HG02943 (cell line): ENCODE data around the gene CCDC107.
"Not testable (repeated sequence)": the region's sequence is repeated elsewhere in the genome, so short reads cannot be mapped to it uniquely, and the experiment has no call there.

Source experiments
- ATAC-seq: cut with Tn5 transposase; IDR thresholded peaks from one replicate; pipeline ENCODE4 v1.9.1; 2021; ENCODE audit warnings: mild to moderate bottlenecking, low read depth, moderate library complexity; ENCODE audit not compliant: unreplicated experiment

Gene CCDC107

DNA sequence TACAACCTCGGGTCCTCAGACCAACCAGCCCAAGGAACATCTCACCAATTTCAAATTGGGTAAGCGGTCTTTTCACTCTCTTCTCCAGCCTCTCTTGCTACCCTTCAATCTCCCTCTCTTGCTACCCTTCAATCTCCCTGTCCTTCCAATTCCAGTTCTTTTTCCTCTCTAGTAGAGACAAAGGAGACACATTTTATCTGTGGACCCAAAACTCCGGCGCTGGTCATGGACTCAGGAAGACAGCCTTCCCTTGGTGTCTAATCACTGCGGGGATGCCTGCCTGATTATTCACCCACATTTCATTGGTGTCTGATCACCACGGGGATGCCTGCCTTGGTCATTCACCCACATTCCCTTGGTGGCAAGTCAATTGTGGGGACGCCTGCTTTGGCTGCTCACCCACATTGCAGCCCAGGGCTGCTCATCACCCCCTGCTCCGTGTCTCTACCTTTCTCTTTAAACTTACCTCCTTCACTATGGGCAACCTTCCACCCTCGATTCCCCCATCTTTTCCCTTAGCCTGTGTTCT, 20.6 kb upstream of the CCDC107 start:
- not testable (repeated sequence) for ATAC-seq

DNA sequence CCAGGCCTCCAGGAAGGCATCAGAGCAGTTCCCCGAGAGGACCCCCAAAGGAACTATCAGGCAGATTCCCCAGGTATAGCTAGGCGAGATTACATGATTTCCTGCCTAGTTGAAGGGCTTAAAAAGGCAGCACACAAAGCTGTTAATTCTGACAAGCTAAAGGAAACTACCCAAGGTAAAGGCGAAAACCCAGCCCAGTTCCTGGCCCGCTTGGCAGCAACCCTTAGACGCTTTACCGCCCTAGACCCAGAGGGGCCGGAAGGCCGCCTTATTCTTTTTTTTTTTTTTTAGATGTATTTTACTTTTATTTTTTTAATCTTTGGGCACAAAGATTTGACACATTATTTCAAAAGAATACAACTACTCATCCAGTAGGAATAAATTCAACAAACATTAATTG, 19.3 kb upstream of the CCDC107 start:
- not testable (repeated sequence) for ATAC-seq

DNA sequence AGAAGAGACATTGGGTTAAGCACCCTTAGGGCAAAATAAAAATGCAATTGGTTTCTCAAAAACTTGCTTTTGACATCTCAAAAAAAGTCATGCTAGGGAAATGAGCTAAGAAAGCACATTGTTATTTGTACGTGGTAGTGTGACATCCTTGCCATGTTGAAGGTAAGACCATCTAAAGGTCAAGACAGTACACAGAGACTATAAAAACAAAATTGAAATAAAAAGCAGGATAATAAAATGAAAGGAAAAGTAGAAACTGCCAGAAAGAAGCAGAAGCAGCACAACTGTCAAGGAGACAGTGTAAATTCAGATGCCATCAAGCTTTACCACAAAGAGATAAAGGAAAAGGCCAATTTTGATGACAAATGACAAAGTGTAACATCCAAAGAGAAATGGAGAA, 18.9 kb upstream of the CCDC107 start:
- not testable (repeated sequence) for ATAC-seq

DNA sequence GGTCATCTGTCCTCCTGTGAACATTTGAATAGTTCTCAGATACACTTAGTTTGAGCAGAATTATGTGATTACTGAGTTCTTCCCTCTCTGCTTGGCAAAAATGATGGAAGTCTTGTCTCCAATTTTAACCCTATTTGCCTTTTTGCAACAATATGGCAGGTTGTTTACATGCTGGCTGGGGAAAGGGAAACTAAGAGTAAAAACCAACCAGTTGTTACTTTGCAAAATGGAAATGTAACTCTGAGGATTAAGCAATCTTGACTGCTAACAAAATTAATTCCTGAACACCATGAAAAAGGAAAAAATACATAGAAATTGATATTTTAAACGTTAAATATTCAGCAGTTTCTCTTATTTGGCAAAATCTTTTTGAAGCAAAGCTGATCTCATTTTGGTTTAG, 18.5 kb upstream of the CCDC107 start:
- no peak for ATAC-seq

DNA sequence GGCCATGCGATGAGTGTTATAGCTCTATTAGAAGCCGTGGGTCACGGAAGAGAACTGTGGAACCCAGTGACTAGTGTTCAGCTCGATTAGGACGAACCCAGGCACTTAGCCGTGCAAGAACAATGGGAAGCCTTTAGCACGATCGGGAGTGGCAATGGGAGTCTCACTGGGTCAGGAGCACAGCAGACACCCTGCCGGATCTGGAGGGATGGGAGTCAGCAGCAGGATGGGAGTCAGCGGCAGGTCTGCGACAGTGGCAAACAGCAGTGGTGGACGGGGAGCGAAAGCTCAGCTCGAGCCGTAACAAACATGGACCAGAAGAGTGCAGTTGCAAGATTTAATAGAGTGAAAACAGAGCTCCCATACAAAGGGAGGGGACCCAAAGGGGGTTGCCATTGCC, 17.7 kb upstream of the CCDC107 start:
- ATAC-seq, result not testable (repeated sequence)

DNA sequence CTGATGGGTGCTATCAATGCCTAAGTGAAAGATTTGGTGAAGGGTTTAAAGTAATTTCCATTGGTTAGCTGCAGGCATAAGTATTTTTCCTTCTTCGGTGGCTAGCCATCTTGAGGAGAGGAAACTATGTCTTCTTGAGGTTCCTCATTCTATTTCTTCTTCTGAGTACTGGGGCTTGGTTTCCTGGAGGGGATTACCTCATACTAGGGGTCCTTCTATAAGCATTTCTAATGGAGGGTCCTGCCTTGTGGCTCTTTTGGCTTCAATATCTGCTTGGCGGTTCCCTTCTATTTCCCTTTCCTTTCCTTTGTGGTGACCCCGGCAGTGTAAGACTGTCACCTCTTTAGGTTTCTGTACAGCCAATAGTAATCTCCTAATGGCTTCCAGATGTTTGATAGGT, 16.6 kb upstream of the CCDC107 start:
- not testable (repeated sequence) for ATAC-seq

DNA sequence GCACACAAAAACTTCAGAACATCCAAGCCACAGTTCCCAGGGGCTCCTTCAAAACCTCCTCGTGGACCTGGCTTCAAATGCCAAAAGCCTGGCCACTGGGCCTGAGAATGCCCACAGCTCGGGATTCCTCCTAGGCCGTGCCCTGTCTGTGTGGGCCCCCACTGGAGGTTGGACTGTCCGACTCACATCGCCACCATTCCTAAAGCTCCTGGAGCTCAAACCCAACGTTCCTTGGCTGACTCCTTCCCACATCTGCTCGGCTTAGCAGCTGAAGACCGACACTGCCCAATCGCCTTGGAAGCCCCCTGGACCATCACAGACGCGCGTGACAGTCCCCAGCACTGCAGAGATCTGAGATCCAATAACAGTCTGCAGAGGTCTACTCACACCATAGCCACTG, 15.0 kb upstream of the CCDC107 start:
- no peak for ATAC-seq

DNA sequence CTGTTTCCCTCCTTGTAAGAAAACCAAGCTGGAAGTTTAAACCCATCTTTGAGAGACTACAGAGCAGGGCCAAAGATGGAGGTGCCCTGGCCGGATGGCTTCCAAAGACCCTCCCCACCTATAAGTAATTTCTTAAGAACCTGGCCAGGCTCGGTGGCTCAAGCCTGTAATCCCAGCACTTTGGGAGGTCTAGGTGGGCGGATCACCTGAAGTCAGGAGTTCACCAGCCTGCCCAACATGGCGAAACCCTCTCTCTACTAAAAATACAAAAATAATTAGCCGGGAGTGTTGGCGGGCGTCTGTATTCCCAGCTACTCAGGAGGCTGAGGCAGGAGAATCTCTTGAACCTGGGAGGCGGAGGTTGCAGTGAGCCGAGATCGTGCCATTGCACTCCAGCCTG, 12.4 kb upstream of the CCDC107 start:
- ATAC-seq, result not testable (repeated sequence)

DNA sequence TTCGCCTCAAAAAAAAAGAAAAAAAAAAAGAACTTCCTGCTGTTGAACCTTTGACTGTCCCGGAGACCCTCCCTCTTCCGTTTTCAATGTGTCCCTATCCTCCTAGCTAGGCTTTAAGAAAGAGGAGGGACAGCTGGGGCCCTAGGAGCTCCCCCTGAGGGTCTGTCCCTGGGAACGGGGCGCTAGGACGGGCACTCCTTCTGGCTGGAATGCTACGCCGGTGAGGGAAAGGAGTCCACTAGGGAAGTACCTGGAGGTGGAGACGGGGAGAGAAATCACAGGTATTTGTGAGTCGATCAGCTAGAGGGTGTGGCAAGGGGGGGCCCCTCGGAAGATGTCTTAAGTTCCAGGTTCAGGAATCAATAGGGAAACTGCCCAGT, 11.9 kb upstream of the CCDC107 start:
- no peak for ATAC-seq

DNA sequence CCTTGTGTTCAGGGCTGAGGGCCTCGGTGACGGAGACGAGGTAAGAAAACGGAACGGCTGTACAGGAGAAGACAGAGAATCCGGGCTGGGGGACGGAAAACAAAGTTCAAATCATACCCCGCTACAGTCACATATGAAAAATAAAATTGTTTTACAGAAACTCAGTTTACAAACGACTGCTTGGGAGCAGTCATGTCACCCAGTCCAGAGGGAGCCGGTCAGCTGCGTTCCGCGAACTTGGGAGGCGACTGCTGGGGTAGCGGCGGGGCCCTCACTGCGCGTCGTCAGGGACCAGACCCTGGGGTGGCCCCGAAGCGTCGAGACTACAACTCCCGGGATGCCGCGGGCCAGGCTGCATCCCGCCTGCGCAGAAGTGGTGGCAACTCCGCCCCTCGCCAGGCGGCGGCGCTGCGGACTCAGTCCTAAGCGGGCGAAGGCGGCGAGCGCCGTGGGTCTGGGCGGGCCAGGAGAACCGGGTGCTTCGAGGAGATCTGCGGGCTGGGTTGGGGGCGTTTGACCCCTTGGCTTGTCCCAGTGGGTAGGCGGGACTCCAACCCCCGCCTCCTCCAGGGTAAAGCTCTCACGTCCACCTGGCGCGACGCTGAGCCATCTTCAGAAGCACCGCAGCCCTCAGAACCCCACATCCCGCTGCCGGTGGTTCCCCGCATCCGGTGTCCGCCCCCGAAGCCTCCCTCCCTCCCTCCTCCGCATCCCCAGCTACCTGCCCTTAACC, 11.4 kb upstream of the CCDC107 start:
- peak; percentile 79 for ATAC-seq

DNA sequence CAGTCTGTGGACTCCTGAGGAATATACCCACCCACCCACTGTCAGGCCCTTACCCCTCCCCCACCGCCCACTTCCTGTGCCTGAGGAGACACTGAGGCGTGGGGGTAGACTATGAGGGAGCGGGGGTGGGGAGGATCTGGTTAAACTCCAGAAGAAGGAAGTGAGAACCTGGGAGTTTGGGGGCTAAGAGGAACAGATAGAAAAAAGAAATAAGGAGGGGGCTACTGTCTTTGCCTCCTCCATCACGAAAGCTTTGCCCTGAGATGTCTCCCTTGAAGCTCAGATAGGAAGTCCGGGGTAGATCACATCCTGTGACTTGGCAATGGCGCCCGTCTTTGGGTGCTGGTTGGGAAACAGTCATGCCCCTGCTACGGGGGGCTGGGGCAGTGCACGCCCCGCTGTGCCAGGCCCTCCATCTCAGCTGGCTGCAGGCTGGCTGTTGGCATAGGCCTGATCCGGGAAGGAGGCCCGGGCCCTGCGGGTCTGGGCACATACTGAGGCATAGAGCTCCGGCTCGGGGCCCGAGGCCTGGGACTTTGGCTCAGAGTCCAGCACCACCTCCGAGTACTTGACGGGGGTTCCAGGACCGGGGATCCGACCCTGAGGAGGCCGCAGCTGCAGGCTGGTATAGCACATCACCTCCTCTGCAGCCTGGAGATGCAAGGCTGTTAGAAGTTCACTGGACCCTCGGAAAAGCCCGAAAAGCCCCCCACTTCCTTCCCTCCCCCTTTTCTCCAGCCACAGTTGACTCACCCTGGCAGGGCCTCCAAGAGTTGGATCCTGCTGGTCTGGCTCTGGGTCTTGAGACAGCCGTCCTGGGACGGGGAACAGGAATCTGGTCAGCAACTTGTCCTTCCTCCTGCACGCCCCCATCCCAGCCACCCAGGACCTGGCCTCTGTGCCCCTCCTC, 8.4 kb upstream of the CCDC107 start:
- ATAC-seq, result no peak

DNA sequence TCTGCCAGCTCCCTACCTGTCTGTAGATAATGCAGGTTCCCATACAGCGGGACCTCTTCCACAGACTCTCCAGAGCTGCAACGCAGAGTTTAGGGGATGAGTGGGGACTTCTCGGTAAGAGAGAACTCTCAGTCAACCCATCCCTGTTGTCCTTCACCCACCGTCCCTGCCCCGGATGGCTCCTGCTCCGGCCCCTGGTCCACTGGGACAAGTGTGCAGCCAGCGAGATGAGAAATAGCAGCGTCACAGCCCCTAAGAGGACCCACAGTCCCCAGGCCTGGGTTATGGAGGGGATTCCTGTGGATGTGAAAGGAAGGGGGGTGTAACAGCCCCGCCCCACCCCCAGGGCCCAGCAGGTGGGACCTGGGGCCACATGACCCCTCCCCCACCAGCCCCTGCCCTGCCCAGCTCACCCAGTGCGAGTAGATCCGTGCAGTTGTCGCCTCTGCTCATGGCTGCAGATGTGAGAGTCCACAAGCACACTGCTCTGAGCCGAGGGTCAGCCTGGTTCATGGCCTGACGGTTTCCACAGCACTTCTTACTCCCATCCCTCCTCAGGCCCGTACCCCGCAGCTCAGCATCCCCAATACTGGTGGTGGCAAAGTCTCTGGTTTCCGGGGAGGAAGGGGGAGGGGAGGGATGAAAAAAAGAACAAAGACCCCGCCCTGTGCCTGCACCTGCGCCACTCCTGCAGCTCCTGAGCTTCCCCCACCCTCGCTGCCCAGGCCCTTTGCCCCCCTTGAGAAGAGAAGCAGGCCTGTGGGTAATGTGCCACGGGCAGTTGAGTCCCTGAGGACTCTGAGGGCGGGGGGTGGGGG, 7.5 kb upstream of the CCDC107 start, which contains the start of gene SIT1:
TSS of gene SIT1 (minus strand) at position 591 of the 818 bp plus-strand sequence. CDS start at position 513, 78 bp downstream.
- ATAC-seq, result no peak

DNA sequence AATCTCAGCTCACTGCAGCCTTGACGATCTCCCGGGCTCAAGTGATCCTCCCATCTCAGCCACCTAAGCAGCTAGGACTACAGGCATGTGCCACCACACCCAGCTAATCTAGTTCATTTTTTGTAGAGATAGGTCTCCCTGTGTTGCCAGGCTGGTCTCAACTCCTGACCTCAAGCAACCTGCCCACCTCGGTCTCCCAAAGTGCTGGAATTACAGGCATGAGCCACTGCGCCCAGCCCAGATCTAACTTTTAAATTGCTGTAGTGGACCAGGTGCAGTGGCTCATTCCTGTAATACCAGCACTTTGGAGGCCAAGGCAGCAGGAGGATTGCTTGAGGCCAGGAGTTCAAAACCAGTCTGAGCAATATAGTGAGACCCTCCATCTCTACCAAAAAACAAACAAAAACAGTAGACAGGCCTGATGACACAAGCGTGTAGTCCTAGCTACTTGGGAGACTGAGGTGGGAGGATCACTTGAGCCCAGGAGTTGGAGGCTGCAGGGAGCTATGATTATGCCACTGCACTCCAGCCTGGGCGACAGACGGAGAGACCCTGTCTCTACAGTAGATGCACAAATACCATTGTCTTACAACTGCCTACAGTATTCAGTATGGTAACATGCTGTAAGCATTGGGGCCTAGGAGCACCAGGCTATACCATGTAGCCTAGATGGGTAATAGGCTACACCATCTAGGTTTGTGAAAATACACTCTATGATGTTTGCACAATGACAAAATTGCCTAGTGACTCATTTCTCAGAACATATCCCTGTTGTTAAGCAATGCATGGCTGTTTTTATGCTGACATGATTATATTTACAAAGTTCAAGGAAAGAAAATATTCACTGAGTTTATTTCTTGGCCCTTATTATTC, 5.9 kb upstream of the CCDC107 start:
- ATAC-seq, result no peak

DNA sequence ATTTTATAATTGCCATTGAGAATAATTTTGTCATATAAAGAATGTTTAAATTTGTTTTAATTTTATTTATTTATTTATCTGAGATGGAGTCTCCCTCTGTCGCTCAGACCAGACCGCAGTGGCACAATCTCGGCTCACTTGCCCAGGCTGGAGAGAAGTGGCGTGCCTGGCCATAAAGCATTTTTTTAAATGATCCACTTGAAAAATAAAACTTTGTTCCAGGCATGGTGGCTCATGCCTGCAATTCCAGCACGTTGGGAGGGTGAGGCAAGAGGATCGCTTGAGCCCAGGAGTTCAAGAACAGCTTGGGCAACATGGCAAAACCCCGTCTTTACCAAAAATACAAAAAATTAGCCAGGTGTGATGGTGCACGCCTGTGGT, 5.3 kb upstream of the CCDC107 start:
- ATAC-seq, result no peak

DNA sequence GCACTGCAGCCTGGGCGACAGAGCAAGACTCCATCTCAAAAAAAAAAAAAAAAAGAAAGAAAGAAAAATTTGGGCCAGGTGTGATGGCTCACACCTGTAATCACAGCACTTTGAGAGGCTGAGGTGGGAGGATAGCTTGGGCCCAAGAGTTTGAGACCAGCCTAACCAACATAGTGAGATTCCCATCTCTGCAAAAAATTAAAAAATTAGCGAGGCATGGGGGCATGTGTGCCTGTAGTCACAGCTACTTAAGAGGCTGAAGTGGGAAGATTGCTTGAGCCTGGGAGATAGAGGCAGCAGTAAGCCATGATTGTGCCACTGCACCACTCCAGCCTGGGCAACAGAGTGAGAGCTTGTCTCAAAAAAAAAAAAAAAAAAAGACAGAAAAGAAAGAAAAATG, 4.5 kb upstream of the CCDC107 start:
- ATAC-seq, result no peak

DNA sequence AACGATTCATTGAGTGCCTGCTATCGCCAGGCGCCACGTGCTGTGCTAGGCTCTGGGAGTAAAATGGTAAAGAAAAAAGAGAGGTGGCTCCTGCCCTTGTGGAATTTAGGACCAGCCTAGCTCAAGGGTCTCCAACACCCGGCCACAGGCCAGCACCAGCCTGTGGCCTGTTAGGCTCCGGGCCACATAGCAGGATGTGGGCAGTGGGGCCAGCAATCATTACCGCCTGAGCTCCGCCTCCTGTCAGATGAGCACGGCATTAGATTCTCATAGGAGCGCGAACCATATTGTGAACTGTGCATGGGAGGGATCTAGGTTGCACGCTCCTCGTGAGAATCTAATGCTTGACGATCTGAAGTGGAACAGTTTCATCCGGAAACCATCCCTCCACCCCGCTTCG, 1.7 kb upstream of the CCDC107 start:
- ATAC-seq, result no peak

DNA sequence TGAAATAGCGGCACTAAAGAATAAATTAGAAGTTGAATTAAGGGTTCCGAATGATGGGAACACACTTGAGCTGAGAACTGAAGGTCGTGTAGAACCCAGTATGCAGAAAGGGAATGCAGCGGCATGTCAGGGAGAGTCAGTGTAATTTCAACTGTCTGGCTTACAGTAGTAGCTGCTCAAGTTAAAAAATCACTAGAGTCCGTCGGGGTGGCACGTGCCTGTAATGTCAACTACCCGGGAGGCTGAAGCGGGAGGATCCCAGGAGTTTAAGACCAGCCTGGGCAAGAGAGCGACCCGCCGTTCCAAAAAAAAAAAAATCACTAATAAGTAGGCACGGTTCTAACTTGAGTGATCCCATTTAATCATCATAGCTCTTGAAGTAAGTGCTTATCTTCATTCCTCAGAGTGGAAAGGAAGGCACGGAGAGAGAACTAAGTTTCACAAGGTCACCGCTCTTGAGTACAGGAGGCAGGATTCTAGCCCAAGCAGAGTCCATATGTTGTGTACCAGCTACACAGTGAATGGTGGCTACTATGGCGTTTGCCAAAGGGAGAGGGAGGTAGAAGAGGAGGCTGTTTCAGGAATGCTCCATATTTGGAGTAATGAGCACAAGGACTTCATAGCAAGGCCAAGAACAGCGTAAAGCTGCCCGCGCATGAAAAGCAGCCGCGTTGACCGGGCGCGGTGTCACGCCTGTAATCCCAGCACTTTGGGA, 1.1 kb upstream of the CCDC107 start:
- ATAC-seq, result no peak

DNA sequence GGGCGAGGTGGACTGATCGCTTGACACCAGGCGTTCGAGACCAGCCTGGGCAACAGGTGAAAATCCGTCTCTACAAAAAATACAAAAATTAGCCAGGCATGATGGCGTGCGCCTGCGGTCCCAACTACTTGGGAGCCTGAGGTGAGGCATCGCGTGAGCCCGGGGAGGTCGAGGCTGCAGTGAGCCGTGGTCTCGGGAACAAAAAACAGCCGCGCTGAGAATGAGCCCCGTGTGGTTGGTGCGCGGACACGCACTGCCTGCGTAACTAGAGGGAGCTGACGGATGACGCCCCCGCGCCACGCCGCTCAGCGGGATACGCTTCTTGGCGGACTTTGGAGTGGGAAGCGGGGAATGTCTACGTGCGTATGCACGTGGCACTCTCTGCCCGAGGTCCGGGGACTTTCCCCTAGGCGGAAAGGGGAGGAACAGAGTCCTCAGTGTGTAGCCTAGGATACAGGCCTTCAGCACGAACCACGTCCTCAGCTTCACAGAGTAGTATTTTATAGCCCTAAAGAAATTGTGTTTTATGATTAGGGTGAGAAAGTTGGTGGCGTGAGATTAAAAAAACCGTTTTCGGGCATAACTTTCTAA, 451 bp upstream of the CCDC107 start, which contains the start of gene RMRP:
TSS of gene RMRP (minus strand) at position 474 of the 591 bp plus-strand sequence.
- ATAC-seq, result peak; percentile 75

DNA sequence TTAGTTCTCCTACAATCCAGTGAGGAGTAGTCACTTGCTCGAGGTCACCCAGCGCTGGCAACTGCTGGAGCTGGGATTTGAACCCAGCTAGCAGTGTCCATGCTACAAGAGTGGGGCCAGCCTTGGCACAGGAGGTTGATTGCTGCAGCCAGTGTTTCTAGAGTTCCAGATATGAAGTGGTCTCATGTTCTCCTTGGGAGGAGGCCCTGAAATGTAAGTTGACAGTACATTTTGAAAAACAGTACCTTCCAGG, 802 bp downstream of the CCDC107 start:
- no peak for ATAC-seq
